Heart left ventricle (tissue), 13 donors: ENCODE measurements around the gene WIPF3.

Source experiments
- POLR2A ChIP-seq, 2 donors: fragments of 450-650 bp; IDR thresholded peaks; one replicate each; pipeline ENCODE4 v1.6.1; 2017; ENCODE audit warnings: antibody characterized with exemption in 2 of 2, mild to moderate bottlenecking in 2 of 2, moderate library complexity in 2 of 2
- TF ChIP-seq, protein P1 (sequence below), 12 donors: fragments of 200-600 bp; sonication (generic) in 4 of 12; IDR thresholded peaks; one replicate each; pipeline versions ENCODE4 v1.5.0 to v1.8.0; 2018 to 2022; ENCODE audit warnings: antibody characterized with exemption in 12 of 12, mild to moderate bottlenecking in 5 of 12
- donor health status: ischemic (EF 13 %, LVEDD 7.1; RV severe dilation, severe dysfunction).
- donor health status: DM: no; HTN: yes; CAD: no.
- donor health status: DM: no; HTN: no; CAD: no.
- donor health status: ischemic (EF 25% LVEDD 6.9; RV normal size, moderate dysfunction).
- donor health status: ischemic (EF 25% LVEDD 5.7; RV mildly dilated, moderate dysfunction).
- donor health status: ischemic (EF 35%, LVEDD 5.7; RV mildly dilated, moderate dysfunction).
- donor health status: nonischemic (EF 11% LVEDD 7.7; RV severe dilation, severe dysfunction).
- donor health status: DM: yes; HTN: yes; CAD: no.
- donor health status: PGD.
- donor health status: ischemic (EF 29% LVEDD 5.4; RV normal size, mild dysfunction).
- donor health status: nonischemic (EF 23%, LVEDD 6.1; RV moderate dilation, normal function).

DNA sequence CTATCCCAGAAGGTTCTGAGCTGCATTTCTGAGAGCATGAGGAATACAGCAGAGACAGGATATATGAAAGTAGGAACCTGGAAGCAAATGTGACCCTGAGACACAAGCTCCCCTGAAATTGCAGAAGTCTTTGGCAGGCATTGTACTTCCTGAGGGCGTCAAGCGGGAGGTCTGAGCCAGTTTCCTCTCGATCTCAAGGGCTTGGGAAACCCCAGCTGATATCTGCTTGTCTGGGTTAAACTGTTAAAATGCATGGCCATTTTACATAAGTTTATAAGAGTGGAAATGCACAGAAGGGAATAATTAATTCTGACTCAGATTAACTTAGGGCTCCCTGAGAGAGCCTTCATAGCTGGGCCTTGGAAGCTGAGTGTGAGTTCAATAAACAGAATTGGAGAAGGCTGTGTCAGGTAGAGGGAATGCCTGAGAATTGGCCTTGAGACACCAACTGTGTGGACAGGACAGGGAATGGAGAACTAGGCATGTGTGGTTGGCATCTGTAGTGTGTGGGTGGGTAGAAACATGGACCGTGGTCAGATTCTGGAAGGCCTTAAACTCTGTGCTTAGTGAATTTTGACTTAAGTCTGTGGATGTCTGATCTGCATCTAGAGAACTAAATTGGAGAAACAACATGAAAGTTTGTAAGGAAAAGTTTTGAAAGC lies 53.3 kb downstream of the WIPF3 start:
- TF ChIP-seq, protein P1, sequence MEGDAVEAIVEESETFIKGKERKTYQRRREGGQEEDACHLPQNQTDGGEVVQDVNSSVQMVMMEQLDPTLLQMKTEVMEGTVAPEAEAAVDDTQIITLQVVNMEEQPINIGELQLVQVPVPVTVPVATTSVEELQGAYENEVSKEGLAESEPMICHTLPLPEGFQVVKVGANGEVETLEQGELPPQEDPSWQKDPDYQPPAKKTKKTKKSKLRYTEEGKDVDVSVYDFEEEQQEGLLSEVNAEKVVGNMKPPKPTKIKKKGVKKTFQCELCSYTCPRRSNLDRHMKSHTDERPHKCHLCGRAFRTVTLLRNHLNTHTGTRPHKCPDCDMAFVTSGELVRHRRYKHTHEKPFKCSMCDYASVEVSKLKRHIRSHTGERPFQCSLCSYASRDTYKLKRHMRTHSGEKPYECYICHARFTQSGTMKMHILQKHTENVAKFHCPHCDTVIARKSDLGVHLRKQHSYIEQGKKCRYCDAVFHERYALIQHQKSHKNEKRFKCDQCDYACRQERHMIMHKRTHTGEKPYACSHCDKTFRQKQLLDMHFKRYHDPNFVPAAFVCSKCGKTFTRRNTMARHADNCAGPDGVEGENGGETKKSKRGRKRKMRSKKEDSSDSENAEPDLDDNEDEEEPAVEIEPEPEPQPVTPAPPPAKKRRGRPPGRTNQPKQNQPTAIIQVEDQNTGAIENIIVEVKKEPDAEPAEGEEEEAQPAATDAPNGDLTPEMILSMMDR (IDR thresholded peaks at IDR 0.05), result no peak
- no peak for TF ChIP-seq POLR2A (IDR thresholded peaks at IDR 0.05)
